ENCODE measurements around the gene CST6.

Gene CST6

GRCh38 chr11:66048547-66049323, 36.9 kb downstream of the CST6 start, which contains the start of gene GAL3ST3:
Gene GAL3ST3, minus strand, starts transcription at chr11:66049161. Its CDS starts 3,746 bp downstream, at chr11:66045415.
- DNase-seq, result peak; percentile 52

- DNase-seq, result no peak
Measured at GRCh38 chr11:66050581-66051231, 38.9 kb downstream of the CST6 start.

GRCh38 chr11:66051371-66051765, 39.6 kb downstream of the CST6 start:
- DNase-seq, result no peak

- DNase-seq, result peak; percentile 99
Measured at GRCh38 chr11:66051766-66052663, 40.2 kb downstream of the CST6 start, which contains the start of gene SF3B2. Gene SF3B2, plus strand, starts transcription at chr11:66052364. Its CDS starts 21 bp downstream, at chr11:66052385.

GRCh38 chr11:66052664-66052982, 40.8 kb downstream of the CST6 start:
- no peak for DNase-seq

- DNase-seq, result no peak
Measured at GRCh38 chr11:66055021-66055420, 43.2 kb downstream of the CST6 start.

- no peak for DNase-seq
Measured at GRCh38 chr11:66056501-66056900, 44.7 kb downstream of the CST6 start.

GRCh38 chr11:66059966-66060680, 48.3 kb downstream of the CST6 start:
- DNase-seq, result no peak

GRCh38 chr11:66061268-66061667, 49.5 kb downstream of the CST6 start:
- DNase-seq, result no peak

- no peak for DNase-seq
Measured at GRCh38 chr11:66062408-66062807, 50.6 kb downstream of the CST6 start.
